Neutrophil (primary cell): ENCODE data around the gene GABBR2.

Source experiments
- H3K27ac ChIP-seq: fragments of 200-600 bp; sonication (generic); 2 replicates; pipeline ENCODE4 v1.5.1; 2016; ENCODE audit warnings: mild to moderate bottlenecking, moderate library complexity
- H3K27me3 ChIP-seq: fragments of 200-600 bp; sonication (generic); 2 replicates; pipeline ENCODE4 v1.6.0; 2016; ENCODE audit warnings: mild to moderate bottlenecking
- H3K36me3 ChIP-seq: fragments of 200-600 bp; sonication (generic); 2 replicates; pipeline ENCODE4 v1.5.1; 2017
- H3K4me1 ChIP-seq, 2 experiments: fragments of 200-600 bp in 1 of 2; sonication (generic) in 1 of 2; 1 replicate in 1 of 2; 2 replicates in 1 of 2; pipeline versions ENCODE4 v1.5.1 to v1.6.1; 2013 to 2016; ENCODE audit warnings: low read depth in 1 of 2, low read length in 1 of 2, mild to moderate bottlenecking in 1 of 2, moderate library complexity in 1 of 2; ENCODE audit not compliant: control insufficient read depth in 1 of 2, insufficient read depth in 1 of 2
- H3K4me3 ChIP-seq, 2 experiments: fragments of 200-600 bp in 1 of 2; sonication (generic) in 1 of 2; 1 replicate in 1 of 2; 2 replicates in 1 of 2; pipeline ENCODE4 v1.5.1; 2013 to 2016; ENCODE audit warnings: low read depth in 1 of 2, low read length in 1 of 2, mild to moderate bottlenecking in 1 of 2, moderate library complexity in 1 of 2
- H3K9me3 ChIP-seq: fragments of 200-600 bp; sonication (generic); 2 replicates; pipeline ENCODE4 v1.5.1; 2016
- CTCF ChIP-seq: fragments of 200-600 bp; sonication (generic); IDR thresholded peaks from 2 replicates; pipeline ENCODE4 v1.5.1; 2016; ENCODE audit warnings: antibody characterized with exemption

Gene GABBR2

GRCh38 chr9:98481676-98482075 lies 227.1 kb downstream of the GABBR2 start:
- H3K27ac ChIP-seq, result no peak overlapping the region
- H3K9me3 ChIP-seq, result no peaks in the 10 kb centered on the region

GRCh38 chr9:98479967-98480847 lies 228.5 kb downstream of the GABBR2 start:
- no peaks in the 10 kb centered on the region for H3K9me3 ChIP-seq
- no peak overlapping the region for H3K27ac ChIP-seq
- H3K4me3 ChIP-seq, result no peak overlapping the region
- peaks cover 94% of the 10 kb centered on the region for H3K27me3 ChIP-seq
- no peaks in the 10 kb centered on the region for H3K36me3 ChIP-seq
- TF ChIP-seq CTCF, result no peak
- no peaks in the 10 kb centered on the region for H3K4me1 ChIP-seq

More at GRCh38 chr9:98481676-98482075, 227.1 kb downstream of the GABBR2 start:
- TF ChIP-seq CTCF, result no peak
- Histone ChIP-seq H3K4me3 (no peak overlapping the region), H3K27me3 (peaks cover 82% of the 10 kb centered on the region), H3K4me1 (no peaks in the 10 kb centered on the region), H3K36me3 (no peaks in the 10 kb centered on the region)

- H3K4me1 ChIP-seq, result no peaks in the 10 kb centered on the region
- H3K27me3 ChIP-seq, result peaks cover 94% of the 10 kb centered on the region
- no peaks in the 10 kb centered on the region for H3K9me3 ChIP-seq
- no peaks in the 10 kb centered on the region for H3K36me3 ChIP-seq
- no peak overlapping the region for H3K4me3 ChIP-seq
- no peak for TF ChIP-seq CTCF
- no peak overlapping the region for H3K27ac ChIP-seq
These were observed 229.3 kb downstream of the GABBR2 start for GRCh38 chr9:98479449-98479848.

- Histone ChIP-seq H3K27ac (no peak overlapping the region), H3K36me3 (no peaks in the 10 kb centered on the region), H3K9me3 (no peaks in the 10 kb centered on the region), H3K4me1 (no peaks in the 10 kb centered on the region), H3K27me3 (peaks cover 87% of the 10 kb centered on the region), H3K4me3 (no peak overlapping the region)
- no peak for TF ChIP-seq CTCF
These were observed 230.9 kb downstream of the GABBR2 start for GRCh38 chr9:98477884-98478283.

- no peak for TF ChIP-seq CTCF
- Histone ChIP-seq H3K36me3 (no peaks in the 10 kb centered on the region), H3K27me3 (peaks cover 59% of the 10 kb centered on the region), H3K9me3 (no peaks in the 10 kb centered on the region), H3K27ac (no peak overlapping the region), H3K4me1 (peaks cover 5 to 12% of the 10 kb centered on the region in 2 experiments), H3K4me3 (no peak overlapping the region)
These were observed 236.5 kb downstream of the GABBR2 start for GRCh38 chr9:98472216-98472615.
